IMR-90 (cell line): ENCODE measurements around the gene NR4A1. TPM values are rescaled to one million over a fixed set of nuclear protein-coding genes. Genes with fewer than 3 reads are reported as not detected.

Experiments
- ATAC-seq: fragments of 200-7000 bp; cut with Tn5 transposase; 2 replicates; pipeline ENCODE4 v1.9.1; 2020; ENCODE audit warnings: low read depth, mild to moderate bottlenecking, moderate library complexity
- BruUV-seq: library from RNA; stranded (reverse); fragments of 400-500 nt; replicated peaks from 2 replicates; lab custom pipeline; 2021; lab: Mats Ljungman, UMichigan
- CTCF ChIA-PET: fragments of 300-600 bp; formaldehyde crosslinking; extraction: SDS; loops from one replicate; lab custom pipeline; 2021; ENCODE audit warnings: antibody characterized with exemption; lab: Yijun Ruan, JAX
- POLR2A ChIA-PET: fragments of 300-600 bp; sonication (Branson Sonifier 250); formaldehyde crosslinking; loops from one replicate; lab custom pipeline; 2022; ENCODE audit warnings: antibody characterized with exemption; ENCODE audit not compliant: unreplicated experiment; lab: Charles Lee
- DNase-seq: peaks from one replicate; pipeline ENCODE4 v3.0.0; 2013
- H2AFZ ChIP-seq: replicated peaks from 2 replicates; pipeline ENCODE3; 2013; ENCODE audit warnings: low read length, mild to moderate bottlenecking; ENCODE audit not compliant: poor library complexity
- H2AK5ac ChIP-seq: 2 replicates; pipeline ENCODE4 v1.6.1; 2013; ENCODE audit warnings: low read depth, low read length, inconsistent platforms
- H2AK9ac ChIP-seq: replicated peaks from 2 replicates; pipeline ENCODE3; 2013; ENCODE audit warnings: mild to moderate bottlenecking, low read depth, low read length, moderate library complexity; ENCODE audit not compliant: poor library complexity
- H2BK120ac ChIP-seq: 2 replicates; pipeline ENCODE4 v1.6.1; 2013; ENCODE audit warnings: low read depth, low read length, inconsistent platforms
- H2BK15ac ChIP-seq: 3 replicates; pipeline ENCODE4 v1.6.1; 2013; ENCODE audit warnings: low read depth, low read length, inconsistent platforms
- H2BK20ac ChIP-seq: 2 replicates; pipeline ENCODE4 v1.6.1; 2013; ENCODE audit warnings: low read depth, mild to moderate bottlenecking, inconsistent platforms, low read length, moderate library complexity
- H2BK5ac ChIP-seq: 2 replicates; pipeline ENCODE4 v1.6.1; 2013; ENCODE audit warnings: mild to moderate bottlenecking, low read depth, low read length, inconsistent platforms; ENCODE audit not compliant: poor library complexity, severe bottlenecking
- H3K14ac ChIP-seq: replicated peaks from 2 replicates; pipeline ENCODE4 v1.6.1; 2013; ENCODE audit warnings: low read depth, low read length, inconsistent platforms
- H3K18ac ChIP-seq: 2 replicates; pipeline ENCODE4 v1.6.1; 2013; ENCODE audit warnings: low read depth, low read length, control low read depth
- H3K23ac ChIP-seq: 2 replicates; pipeline ENCODE4 v1.6.1; 2013; ENCODE audit warnings: low read depth, low read length, inconsistent platforms
- H3K27ac ChIP-seq: 2 replicates; pipeline ENCODE4 v1.5.1; 2013; ENCODE audit warnings: mild to moderate bottlenecking, control low read depth, low read length; ENCODE audit not compliant: insufficient read depth
- H3K27me3 ChIP-seq: 2 replicates; pipeline ENCODE4 v1.6.1; 2013; ENCODE audit warnings: low read length; ENCODE audit not compliant: control insufficient read depth, insufficient read depth
- H3K36me3 ChIP-seq: 2 replicates; pipeline ENCODE4 v1.6.1; 2013; ENCODE audit warnings: low read length, mixed read lengths; ENCODE audit not compliant: control insufficient read depth, insufficient read depth
- H3K4ac ChIP-seq: 2 replicates; pipeline ENCODE4 v1.6.1; 2013; ENCODE audit warnings: low read depth, low read length, inconsistent platforms
- H3K4me1 ChIP-seq: 2 replicates; pipeline ENCODE4 v1.6.1; 2013; ENCODE audit warnings: low read length, mixed read lengths; ENCODE audit not compliant: control insufficient read depth, insufficient read depth
- H3K4me2 ChIP-seq: 2 replicates; pipeline ENCODE4 v1.6.1; 2013; ENCODE audit warnings: low read depth, mild to moderate bottlenecking, control low read depth, low read length, moderate library complexity
- H3K4me3 ChIP-seq: 2 replicates; pipeline ENCODE4 v1.5.1; 2013; ENCODE audit warnings: low read depth, mild to moderate bottlenecking, control low read depth, low read length, moderate library complexity; ENCODE audit not compliant: insufficient read depth
- H3K56ac ChIP-seq: 2 replicates; pipeline ENCODE4 v1.6.1; 2013; ENCODE audit warnings: low read length, inconsistent platforms; ENCODE audit not compliant: insufficient read depth; ENCODE audit errors: extremely low read depth
- H3K79me1 ChIP-seq, 2 experiments: 2 replicates each; pipeline ENCODE4 v1.6.1; 2013; ENCODE audit warnings: low read length in 2 of 2, inconsistent platforms in 1 of 2, low read depth in 1 of 2
- H3K9ac ChIP-seq: 2 replicates; pipeline ENCODE4 v1.6.1; 2013; ENCODE audit warnings: low read depth, low read length, control low read depth
- H3K9me1 ChIP-seq: 2 replicates; pipeline ENCODE4 v1.6.1; 2013; ENCODE audit warnings: low read length, inconsistent platforms; ENCODE audit not compliant: insufficient read depth
- H3K9me3 ChIP-seq: 2 replicates; pipeline ENCODE4 v1.6.1; 2013; ENCODE audit warnings: low read length; ENCODE audit not compliant: control insufficient read depth, insufficient read depth
- H4K20me1 ChIP-seq: 2 replicates; pipeline ENCODE4 v1.6.1; 2013; ENCODE audit warnings: low read length, inconsistent platforms; ENCODE audit not compliant: insufficient read depth
- H4K5ac ChIP-seq: 2 replicates; pipeline ENCODE4 v1.6.1; 2013; ENCODE audit warnings: mild to moderate bottlenecking, low read depth, low read length, control low read depth
- H4K8ac ChIP-seq, 2 experiments: 2 replicates each; pipeline ENCODE4 v1.6.1; 2013; ENCODE audit warnings: low read depth in 2 of 2, low read length in 2 of 2, control low read depth in 1 of 2, inconsistent platforms in 1 of 2
- H4K91ac ChIP-seq: 2 replicates; pipeline ENCODE4 v1.6.1; 2013; ENCODE audit warnings: low read depth, low read length, inconsistent platforms; ENCODE audit not compliant: insufficient read depth
- BHLHE40 ChIP-seq: fragments of 150-350 bp; IDR thresholded peaks from 2 replicates; pipeline ENCODE4 v1.6.1; 2016; ENCODE audit warnings: mild to moderate bottlenecking, low read depth, low read length
- MAZ ChIP-seq: IDR thresholded peaks from 2 replicates; pipeline ENCODE4 v1.6.1; 2012; ENCODE audit warnings: low read depth, mild to moderate bottlenecking, low read length, improper control_type of control experiment, moderate library complexity, borderline replicate concordance
- POLR2A ChIP-seq: IDR thresholded peaks from 2 replicates; pipeline ENCODE4 v1.6.1; 2012; ENCODE audit warnings: mild to moderate bottlenecking, low read depth, low read length
- WGBS, 2 experiments: methylation state at CpG; one replicate each; pipeline versions ENCODE4 v1.1.5 to v1.1.7; 2013; ENCODE audit warnings: missing lambda C conversion rate in 2 of 2; ENCODE audit not compliant: insufficient read length in 1 of 2; ENCODE audit errors: extremely low coverage in 2 of 2; 5-methylcytosine and 5-hydroxymethylcytosine counted together
- dilution Hi-C: fragments of 300-500 bp; cut with HindIII; formaldehyde crosslinking; loops from one replicate; pipeline ENCODE4 v1.14.3; 2018; ENCODE audit warnings: low sequenced_read_pairs; ENCODE audit not compliant: unreplicated experiment
- in situ Hi-C: fragments of 300-500 bp; cut with MboI; formaldehyde crosslinking; loops from 3 replicates; pipeline ENCODE4 v1.14.3; 2019; ENCODE audit warnings: low sequenced_read_pairs, inconsistent platforms, mixed read lengths
- intact Hi-C: fragments of 100-400 bp; cut with micrococcal nuclease; formaldehyde crosslinking; loops from 2 replicates; pipeline ENCODE4 v1.10.0; 2022
- polyA plus RNA-seq, 3 experiments: library from polyadenylated mRNA; depleted of rRNA; stranded (reverse); fragments of >200 nt; gene quantifications; 2 replicates each; pipeline ENCODE4 v1.2.3, GENCODE V29; 2012; ENCODE audit warnings: low replicate concordance in 1 of 3
- total RNA-seq: library from RNA; depleted of rRNA; stranded (reverse); fragments of >200 nt; gene quantifications from 2 replicates; pipeline ENCODE4 v1.2.3, GENCODE V29; 2012

Gene NR4A1
- total and polyA plus RNA-seq, 2 of the 4 experiments (the other 2 are of a cell fraction) = 6.6 to 34.1 TPM

- no TSS peak for BruUV-seq
- peak; percentile 28; the same call in 1 of the 2 replicates for TF ChIP-seq POLR2A
- TF ChIP-seq BHLHE40 = no peak
- no peak for TF ChIP-seq MAZ
- no peak for ATAC-seq
- H3K27ac ChIP-seq = no peak overlapping the region
- H3K27me3 ChIP-seq = no peaks in the 10 kb centered on the region
- H3K4me2 ChIP-seq = no peak overlapping the region
- peaks cover 0 to 7% of the 10 kb centered on the region in 2 experiments; a peak in 1 of 4 replicates for H3K79me1 ChIP-seq
- H4K8ac ChIP-seq = no peak overlapping the region
- dilution Hi-C loops (no loop called here), in situ Hi-C loops (no loop called here), intact Hi-C loops (no loop called here)
- CTCF ChIA-PET = no interaction called here
- H4K5ac ChIP-seq = no peak overlapping the region
- no peak overlapping the region for H3K23ac ChIP-seq
- no peak overlapping the region for H2BK20ac ChIP-seq
- 50% methylated on average over 2 of the region's 12 CpGs; no CpG with 5 or more reads in 1 of the 2 experiments for WGBS, 2 experiments
- H3K9me1 ChIP-seq = peaks cover 14% of the 10 kb centered on the region
- peaks cover 25% of the 10 kb centered on the region for H3K36me3 ChIP-seq
- no peak overlapping the region for H3K14ac ChIP-seq
- no peak overlapping the region for H3K4me3 ChIP-seq
- H4K91ac ChIP-seq = no peak overlapping the region
- peaks cover 24% of the 10 kb centered on the region for H3K4me1 ChIP-seq
- no peak overlapping the region for H2BK120ac ChIP-seq
- H3K9me3 ChIP-seq = no peaks in the 10 kb centered on the region
- POLR2A ChIA-PET = no interaction called here
- no peak overlapping the region for H3K4ac ChIP-seq
- no peak overlapping the region for H2AK5ac ChIP-seq
- no peak overlapping the region for H3K56ac ChIP-seq
- DNase-seq = no peak
- H2BK15ac ChIP-seq = no peak overlapping the region
- no peak overlapping the region for H2AFZ ChIP-seq
- H2AK9ac ChIP-seq = no peak overlapping the region
- no peak overlapping the region for H3K18ac ChIP-seq
- H3K9ac ChIP-seq = no peak overlapping the region
- H2BK5ac ChIP-seq = no peak overlapping the region
- peaks cover 10% of the 10 kb centered on the region for H4K20me1 ChIP-seq
Observed at GRCh38 chr12:52061470-52062166, 10.4 kb downstream of the NR4A1 start.
